Muscle of back (tissue), 11 donors: Measurements from ENCODE around the gene MAP1LC3B2. TPM values are rescaled to one million over a fixed set of nuclear protein-coding genes. Genes with fewer than 3 reads are reported as not detected.

ENCODE experiments used
- DNase-seq, 3 donors: peaks; one replicate each; pipeline versions ENCODE4 v3.0.0 to v3.0.0-alpha.2; 2013
- polyA plus RNA-seq, 10 donors: library from polyadenylated mRNA; unstranded; fragments of 120-200 nt; gene quantifications; one replicate each; pipeline ENCODE4 v1.2.1, GENCODE V29; 2013; ENCODE audit not compliant: insufficient read length in 10 of 10

The MAP1LC3B2 gene
- polyA plus RNA-seq, 10 donors, result 3.4 to 8.6 (median 6.6) TPM

DNA sequence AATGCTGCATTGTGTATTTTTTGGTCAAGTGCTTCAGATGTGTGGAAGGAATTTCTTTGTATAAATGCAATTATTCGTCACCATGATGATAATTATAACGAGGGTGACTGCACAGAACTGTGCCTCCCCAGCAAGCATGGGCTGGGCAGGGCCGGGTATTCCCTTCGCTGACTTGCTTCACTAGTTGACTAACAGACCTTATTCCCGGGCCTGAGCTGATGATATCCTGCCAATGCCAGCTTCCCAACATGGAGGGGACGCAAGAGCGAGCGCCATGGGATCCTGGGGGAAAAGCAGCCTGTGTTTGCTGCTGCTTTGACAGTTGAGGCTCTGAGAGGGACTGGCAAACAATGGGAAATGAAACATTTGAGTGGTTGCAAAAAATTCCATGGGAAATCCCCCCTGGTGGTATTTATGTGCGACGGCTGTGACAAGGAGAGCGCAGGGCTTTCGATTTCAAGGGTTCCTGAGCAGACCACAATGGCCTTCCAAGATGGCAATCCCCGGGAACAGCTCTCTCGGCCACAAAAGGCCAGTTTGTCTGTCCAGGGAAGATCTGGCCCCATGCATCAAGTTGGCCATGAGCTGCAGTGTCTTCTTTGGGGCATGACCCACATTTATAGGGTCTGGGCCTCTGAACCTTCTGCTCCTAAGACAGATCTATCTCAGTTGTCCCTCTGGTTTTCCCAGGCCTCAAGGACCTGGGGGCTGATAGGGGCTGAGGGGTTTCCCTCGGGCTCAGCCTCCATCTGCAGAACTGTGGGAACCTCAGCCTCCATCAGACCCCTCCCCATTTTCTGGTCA lies 21.9 kb upstream of the MAP1LC3B2 start:
- no peak for DNase-seq

DNA sequence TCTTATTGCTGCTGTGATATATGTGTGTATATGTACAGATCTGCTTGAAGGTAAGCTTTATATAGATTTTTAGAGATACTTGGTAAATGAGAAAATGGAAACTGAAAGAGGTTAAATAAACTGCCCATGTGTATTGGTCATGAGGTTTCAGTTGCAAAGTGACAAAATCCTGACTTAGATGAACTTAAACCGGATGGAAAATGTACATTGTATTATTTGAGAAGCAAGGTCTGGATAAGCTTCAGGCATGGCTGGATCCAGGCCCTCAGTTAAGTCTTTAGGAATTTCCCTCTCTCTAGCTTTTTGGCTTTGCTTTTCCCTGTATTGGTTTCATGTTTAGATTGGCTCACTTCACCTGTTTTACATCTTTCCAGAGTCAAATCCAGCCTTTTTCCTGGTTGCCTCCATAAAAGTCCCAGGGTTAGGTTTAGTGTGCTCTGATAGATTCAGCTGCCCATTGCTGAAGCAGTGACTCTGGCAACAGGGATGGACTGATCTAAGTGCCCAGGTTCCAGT lies 21.0 kb upstream of the MAP1LC3B2 start:
- peak in 1 of 3 donors; percentile 39 for DNase-seq

DNA sequence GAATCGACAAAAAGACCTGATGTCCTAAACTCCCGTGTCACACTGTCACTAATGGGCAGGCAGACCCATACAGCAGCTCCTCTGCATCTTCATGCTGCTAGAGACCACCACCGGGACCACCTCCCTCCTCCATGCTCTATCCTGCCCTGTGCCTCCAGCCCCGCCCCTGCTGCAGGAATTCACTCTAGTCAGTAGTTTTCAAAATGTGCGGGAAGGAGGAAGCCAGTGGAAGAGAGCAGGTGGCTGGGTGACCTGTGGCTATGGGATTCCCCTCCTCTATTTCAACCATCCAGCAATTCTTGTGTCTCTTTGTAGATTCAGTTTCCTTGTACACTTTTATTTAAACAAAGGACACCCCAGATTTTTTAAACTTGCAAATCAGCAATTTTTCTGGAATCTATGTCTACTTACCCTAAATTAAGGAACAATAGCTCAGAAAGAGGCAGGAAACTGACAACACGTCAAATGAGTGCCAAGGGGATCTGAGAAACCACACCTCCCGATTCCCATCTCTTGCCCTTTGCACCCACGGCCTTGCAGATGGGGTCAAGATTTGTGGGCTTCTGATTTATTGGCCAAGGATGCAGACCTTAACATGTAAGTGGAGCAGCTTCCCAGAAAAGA lies 20.4 kb upstream of the MAP1LC3B2 start:
- DNase-seq, result no peak

DNA sequence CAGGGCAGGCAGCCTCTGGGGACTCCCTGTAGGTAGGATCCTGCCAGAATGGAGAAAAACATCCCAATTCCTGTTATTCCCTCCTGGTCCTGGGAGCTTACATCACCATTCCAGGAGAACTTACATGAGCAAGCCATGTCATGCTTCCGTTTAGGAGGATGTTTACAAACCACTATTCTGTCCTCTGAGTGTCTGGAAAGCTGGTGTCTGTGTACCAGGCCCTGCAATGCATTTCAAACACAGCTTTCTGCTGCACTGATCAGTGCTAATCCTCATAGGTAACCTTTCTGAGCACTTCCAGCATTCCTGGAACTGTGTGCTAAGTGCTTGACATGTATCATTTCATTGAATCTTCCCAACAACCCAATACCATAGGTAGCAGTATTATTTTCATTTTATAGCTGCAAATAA lies 19.8 kb upstream of the MAP1LC3B2 start:
- peak in 1 of 3 donors; percentile 57 for DNase-seq

DNA sequence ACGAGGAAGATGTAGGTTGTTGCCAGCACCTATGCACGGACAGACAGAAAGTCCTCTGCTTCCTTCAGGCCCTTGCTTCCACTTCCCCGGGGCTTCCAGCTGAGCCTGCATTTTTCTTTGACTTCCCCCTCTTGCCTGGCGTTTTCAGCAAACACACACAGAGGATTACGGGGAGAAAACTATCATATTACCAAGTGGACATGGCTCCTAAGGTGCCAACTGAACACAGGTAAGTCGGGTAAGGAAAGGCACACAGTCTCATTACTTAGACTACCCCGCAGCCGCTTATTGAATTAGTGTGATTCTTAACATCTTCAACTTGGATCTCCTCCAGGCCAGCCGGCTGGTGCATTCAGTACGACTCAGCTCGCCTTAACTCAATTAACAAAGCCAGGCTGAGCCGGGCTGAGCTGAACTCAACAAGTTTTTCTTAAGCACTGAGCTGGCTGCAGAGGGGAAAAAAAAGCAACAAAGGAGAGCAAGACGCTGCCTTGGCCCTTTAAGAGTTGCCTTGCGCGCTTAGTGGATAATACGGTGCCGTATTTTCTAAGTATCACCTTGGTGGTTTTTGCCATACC lies 19.2 kb upstream of the MAP1LC3B2 start:
- DNase-seq, result peak; percentile 80 to 93 (median 80)

DNA sequence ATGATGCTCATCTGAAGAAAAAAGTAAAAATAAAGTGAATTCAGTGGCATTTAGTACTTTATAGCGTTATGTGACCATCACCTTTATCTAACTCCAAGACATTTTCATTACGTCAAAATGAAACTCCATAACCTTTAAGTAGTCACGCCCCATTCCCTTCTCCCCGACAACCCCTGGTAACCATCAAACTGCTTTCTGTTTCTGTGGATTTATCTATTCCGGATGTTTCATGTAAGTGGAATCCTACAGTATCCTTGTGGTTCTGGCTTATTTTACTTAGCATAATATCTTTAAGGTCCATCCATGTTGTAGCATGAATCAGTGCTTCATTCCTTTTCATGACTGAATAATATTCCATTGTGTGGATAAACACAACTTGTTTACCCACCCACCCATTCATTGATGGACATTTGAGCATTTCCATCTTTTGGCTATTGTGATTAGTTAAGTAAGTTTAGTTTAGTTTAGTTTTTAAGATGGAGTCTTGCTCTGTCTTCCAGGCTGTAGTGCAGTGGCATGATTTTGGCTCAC lies 18.5 kb upstream of the MAP1LC3B2 start:
- DNase-seq, result no peak

DNA sequence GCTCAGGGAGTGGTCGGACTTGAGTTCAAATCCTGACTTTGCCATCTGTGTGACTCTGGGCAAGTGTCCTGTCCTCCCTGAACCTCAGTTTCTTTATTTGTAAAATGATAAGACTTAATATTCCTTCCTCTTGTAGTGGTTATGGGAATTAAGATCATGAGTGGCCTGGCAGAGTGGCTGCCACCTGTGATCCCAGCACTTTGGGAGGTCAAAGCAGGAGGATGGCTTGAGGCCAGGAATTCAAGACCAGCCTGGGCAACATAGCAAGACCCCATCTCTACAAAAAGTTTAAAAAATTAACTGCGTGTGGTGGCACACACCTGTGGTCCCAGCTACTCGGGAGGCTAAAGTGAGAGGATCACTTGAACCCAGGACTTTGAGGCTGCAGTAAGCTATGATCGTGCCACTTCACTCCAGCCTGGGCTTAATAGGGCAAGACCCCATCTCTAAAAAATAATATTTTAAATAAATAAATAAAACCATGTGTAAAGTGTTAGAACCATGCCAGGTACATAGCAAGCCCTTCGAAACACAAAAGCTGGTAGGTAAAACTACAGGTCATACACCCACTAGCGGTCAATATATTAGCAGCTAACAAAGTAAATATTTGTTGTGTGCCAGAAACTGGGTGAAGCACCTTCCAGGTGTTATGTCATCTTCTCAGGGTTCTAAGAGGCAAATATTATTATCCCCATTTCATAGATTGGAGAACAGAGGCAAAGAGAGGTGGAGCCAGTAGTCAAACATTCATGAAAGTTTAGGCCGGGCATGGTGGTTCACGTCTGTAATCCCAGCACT lies 17.4 kb upstream of the MAP1LC3B2 start:
- DNase-seq, result no peak

DNA sequence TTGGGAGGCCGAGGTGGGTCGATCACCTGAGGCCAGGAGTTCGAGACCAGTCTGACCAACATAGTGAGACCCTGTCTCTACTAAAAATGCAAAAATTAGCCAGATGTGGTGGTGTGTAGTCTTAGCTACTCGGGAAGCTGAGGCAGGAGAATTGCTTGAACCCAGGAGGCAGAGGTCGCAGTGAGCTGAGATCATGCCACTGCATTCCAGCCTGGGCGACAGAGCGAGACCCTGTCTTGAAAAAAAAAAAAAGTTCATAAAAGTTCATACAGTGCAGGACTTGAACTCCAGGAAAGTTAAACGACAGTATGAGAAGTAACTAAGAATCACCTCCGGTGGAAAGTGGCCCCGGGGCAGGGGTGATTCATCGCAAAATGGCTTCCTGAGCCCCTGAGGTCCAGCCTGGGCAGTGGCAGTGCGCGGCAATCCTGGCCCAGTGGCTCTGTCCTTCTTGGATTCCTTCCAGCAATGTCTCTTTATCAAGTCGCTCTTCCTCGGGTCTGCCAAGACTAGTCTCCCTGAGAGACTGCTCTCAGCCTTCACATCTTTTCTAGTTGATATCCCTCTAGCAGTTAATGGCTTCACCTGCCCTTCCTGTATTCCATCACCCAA lies 16.7 kb upstream of the MAP1LC3B2 start:
- peak in 1 of 3 donors; percentile 63 for DNase-seq

DNA sequence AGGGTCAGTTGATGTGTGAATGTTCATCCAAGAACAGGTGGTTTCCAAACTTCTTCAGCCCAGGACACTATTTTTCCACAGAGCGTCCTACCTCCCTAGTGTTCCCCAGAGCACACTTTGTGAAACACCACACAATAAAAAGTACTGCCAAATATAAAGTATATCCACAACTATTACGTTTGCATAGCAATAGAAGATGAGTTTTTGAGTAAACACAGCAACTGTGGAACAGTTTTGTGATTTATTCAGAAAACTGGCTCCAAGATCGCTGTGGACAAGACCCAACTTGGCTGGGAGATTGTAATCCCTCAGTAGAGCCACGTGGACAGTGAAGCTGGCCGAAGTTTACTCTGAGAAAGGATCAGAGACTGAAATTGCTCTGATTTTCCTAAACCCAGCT lies 14.5 kb upstream of the MAP1LC3B2 start:
- peak; percentile 90 to 97 (median 95) for DNase-seq

DNA sequence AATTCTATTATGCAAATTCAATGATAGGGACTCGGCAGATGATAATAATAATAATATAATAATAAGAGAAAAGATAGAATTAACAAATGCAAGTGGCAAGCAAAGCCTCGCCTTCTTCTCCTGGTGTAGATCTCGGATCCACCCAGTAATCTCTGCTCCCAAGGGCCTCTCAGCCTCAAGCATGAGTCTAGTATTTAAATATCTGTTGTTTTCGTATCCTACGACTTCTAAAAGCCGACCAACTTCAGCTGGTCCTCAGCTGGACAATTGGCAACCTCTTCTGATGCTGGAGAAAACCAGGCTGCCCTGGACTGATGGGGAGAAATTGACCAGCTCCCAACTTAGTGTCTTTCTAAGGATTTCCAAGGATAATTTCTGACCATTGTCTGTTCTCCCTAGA lies 14.0 kb upstream of the MAP1LC3B2 start:
- DNase-seq, result peak in 2 of 3 donors; percentile 61 to 76

DNA sequence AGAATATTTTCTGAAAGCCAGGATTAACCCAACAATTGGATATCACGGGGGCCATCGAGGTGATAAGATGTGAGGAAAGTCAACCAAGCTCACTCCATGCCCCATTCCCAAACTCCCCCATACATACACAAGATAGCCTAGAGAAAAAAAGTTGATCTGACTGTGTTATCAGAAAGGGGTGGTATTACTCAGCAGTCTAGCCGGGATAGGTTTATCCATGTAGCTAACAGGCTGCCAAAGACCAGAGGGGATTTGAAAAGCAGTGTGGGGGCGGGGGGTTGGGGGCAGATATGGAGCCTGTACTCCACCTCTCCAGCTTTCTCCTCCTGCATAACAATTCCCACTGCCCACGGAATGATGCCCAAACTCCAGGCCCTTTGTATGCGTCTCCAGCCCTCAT lies 13.2 kb upstream of the MAP1LC3B2 start:
- no peak for DNase-seq

DNA sequence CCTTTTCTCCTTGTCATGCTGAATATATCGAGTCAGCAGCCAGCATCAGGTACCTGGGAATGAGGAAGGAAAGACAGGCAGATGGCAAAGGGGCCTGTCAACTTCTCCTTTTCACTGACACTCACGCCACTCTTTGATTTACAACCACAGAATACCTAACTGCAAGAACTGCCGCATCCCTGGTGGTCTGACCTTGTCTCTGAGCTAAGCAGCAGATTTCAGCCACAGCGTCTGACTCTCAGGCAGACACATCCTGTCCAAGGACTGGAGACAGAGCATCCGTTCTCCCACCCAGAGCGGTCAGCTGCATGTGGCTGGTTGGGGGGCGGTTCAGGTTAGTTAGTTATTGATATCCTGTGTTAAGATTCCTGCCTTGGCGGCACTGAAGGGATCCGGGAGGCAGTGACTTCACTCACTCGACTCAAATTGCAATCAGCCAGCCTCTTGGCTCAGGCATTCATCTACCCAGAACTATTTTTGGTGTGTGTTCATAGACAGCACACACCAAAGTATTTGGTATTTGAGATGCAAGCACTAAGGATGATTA lies 11.2 kb upstream of the MAP1LC3B2 start:
- DNase-seq, result peak in 2 of 3 donors; percentile 60 to 86

DNA sequence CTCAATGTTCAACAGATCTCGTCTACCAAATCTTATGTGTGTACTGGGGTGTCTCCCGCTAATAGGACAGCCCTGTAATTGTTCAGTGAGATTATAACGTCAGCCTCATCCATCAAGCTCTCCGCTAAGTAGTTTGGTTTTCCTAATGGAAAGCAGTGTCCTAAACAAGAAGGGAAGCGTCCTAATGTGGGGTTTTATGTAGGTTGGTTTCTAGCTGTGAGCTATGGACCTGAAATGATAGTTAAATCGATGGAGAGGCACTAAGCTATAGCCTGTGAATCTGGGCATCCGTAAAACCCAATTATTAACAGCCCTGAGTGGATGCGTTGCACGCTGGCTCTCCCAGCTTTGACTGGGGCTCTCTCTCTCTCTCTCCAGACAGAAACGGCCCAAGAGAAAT lies 9.2 kb upstream of the MAP1LC3B2 start:
- no peak for DNase-seq

DNA sequence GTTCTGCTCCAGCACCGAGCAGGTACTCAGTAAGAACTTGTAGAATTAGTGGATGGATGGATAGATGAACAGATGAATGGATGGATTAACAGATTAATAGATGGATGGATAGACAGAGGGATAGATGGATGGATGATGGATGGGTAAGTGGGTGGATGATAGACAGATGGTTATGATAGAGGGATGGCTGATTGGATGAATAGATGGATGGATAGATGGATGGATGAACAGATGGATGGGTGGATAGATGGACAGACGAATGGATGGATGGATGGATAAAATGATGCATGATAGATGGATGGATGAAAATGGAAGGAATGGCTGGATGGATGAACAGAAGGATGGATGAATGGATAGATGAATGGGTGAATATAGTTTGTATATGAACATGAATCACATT lies 8.0 kb upstream of the MAP1LC3B2 start:
- no peak for DNase-seq

DNA sequence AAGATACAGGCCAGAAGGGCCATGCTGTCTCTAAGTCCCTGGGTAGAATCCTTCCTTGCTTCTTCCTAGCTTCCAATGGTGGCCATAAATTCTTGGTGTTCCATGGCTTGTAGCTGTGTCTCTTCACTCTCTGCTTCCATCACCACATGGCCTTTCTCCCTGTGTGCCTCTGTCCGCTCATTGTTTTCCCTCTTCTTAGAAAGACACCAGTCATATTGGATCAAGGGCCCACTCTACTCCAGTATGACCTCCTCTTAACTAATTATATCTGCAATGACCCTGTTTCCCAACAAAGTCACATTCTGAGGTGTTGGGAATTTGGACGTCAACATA lies 7.6 kb upstream of the MAP1LC3B2 start:
- DNase-seq, result no peak

DNA sequence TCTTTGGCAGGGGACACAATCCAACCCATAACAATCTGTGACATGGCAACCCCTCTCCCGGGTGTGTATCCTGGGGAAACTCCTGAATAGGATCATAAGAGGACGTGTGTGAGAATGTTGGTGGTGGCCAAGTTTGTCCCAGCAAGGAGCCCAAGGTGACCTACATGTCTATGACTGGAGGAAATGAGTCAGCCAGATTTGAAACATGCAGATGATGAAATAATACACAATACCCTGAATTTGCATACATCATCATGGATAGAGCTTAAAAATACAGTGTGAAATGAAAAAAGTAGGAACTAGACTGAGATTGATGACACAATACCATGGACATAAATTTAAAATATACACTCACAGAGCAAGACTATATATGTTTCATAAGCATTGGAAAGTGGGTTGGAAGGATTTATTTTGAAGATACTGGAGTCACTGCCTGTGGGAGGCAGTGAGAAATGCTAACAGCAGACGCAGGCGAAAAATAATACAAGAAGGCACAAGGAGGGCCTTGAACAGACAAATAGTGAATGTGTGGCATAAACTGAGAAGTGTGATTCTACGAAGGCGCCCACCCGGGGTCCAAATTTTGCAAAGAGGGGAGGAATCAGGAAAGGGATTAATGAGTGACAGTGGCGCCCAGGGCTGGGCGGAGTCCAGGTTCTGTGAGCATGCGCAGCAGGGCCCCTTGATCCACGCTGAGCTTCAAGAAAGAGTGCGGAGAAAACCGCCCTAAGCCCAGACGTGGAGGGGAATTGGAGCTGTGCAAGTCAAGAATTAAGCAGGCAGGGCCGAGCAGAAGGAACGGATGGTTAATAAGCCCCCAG lies 7.0 kb upstream of the MAP1LC3B2 start:
- no peak for DNase-seq

DNA sequence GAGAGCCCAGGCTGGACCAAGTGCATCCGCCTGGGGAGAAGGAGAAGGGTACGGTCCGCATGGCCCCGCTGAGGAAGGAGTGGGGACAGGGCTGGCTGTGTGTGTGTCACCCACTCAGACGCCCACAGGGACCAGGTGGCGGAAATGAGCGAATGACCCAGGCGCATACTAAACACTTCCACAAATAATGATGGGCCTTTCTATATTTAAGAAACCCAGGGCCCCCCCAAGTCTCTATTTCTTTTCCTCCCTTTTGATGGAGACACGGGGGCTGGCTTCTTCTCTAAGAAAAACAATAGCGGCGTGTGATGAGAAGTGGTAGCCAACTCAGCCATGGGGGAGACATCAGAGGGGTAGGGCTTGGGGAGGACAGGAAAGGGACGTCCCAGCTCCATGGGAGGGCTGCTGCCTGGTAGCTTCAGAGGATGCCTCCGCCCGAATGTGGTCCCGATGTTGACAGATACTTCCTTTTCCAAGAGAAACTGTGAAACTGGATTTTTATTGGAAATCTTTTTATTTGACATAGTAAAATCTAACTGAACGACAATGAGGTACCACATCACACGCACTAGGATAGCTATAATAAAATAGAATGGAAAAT lies 6.3 kb upstream of the MAP1LC3B2 start:
- DNase-seq, result no peak

DNA sequence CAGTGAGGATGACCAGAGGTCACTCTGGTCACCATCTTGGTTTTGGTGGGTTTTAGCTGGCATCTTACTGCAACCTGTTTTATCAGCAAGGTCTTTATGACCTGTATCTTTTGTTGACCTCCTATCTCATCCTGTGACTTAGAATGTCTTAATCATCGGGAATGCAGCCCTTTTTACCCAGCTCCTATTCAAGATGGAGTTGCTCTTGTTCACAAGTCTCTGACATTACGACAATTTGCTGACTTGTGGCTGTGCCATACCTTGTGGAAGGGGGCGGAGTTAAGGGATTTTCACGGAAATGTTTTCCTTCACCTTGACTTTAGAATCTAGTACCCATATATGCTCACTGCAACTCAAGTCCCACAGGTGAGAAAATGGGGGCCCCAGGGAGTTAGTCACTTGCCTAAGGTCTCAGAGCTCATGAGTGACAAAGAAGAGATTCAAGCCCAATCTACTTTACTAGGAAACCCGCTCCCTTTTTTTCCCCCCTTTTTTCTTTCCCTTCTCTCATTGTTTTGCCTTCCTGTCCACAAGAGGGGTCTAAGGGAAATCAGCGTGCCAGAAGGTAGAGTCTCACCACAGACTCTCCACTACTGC lies 2.7 kb upstream of the MAP1LC3B2 start:
- no peak for DNase-seq

DNA sequence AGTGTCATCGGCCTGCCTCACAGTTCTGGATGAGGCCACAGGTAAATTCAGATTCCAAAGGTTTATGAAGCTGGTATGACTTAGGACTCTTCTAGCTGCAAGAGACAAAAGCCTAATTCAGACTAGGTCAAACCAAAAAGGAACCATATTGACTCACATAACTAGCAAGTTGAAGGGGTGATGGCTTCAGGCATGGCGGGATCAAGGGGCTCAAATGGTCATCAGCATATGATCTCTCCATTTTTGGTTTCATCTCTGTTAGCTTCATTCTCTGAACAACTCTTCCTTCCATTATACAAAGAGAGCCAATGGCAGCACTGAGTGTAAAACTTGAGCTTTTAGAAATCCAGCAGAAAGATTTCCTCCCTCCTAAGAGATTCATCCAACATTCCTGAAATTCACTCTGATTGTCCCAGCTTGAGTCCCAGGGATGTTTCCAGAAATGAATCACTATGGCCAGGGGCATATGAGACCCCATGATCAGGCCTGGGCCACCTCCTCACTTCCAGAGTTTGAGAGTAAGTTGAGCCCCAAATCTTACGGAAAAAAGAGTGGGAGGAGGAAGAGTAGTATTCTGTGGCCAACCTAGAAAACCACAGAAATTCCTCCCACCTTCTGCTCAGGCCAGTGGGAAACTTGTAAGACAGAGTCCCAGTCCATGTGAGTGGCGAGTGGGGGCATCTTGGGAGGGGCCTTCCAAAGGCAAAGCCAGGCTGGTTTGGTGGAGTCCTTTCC lies 2.0 kb upstream of the MAP1LC3B2 start:
- DNase-seq, result no peak
